HG03135 (cell line): ENCODE results near the gene C6orf120.

Experiments
- ATAC-seq: cut with Tn5 transposase; IDR thresholded peaks from one replicate; pipeline ENCODE4 v1.9.1; 2021; ENCODE audit warnings: mild to moderate bottlenecking, moderate library complexity; ENCODE audit not compliant: unreplicated experiment

C6orf120 gene

GRCh38 chr6:169723991-169724493 lies 22.1 kb downstream of the C6orf120 start:
- ATAC-seq, result peak; percentile 42

- ATAC-seq, result peak; percentile 36
Measured at GRCh38 chr6:169724494-169725124, 22.7 kb downstream of the C6orf120 start, which contains the start of gene PHF10. PHF10 (minus strand) TSS chr6:169724500; CDS start chr6:169723931, 569 bp downstream.

GRCh38 chr6:169725125-169726048 lies 23.5 kb downstream of the C6orf120 start:
- ATAC-seq, result no peak

- no peak for ATAC-seq
Measured at GRCh38 chr6:169726049-169726400, 24.1 kb downstream of the C6orf120 start.

- no peak for ATAC-seq
Measured at GRCh38 chr6:169726963-169727362, 25.0 kb downstream of the C6orf120 start.

- no peak for ATAC-seq
Measured at GRCh38 chr6:169729961-169730360, 28.0 kb downstream of the C6orf120 start.

- no peak for ATAC-seq
Measured at GRCh38 chr6:169738204-169738975, 36.5 kb downstream of the C6orf120 start.

GRCh38 chr6:169738976-169739529 lies 37.1 kb downstream of the C6orf120 start:
- ATAC-seq, result no peak

- no peak for ATAC-seq
Measured at GRCh38 chr6:169741344-169741743, 39.4 kb downstream of the C6orf120 start.

- ATAC-seq, result no peak
Measured at GRCh38 chr6:169745405-169745804, 43.5 kb downstream of the C6orf120 start.

GRCh38 chr6:169746556-169746955 lies 44.6 kb downstream of the C6orf120 start:
- no peak for ATAC-seq

GRCh38 chr6:169751242-169752073 lies 49.5 kb downstream of the C6orf120 start, which contains the start of the genes DYNLT2 and ERMARD:
DYNLT2 (minus strand) TSS chr6:169751572; CDS start chr6:169751458, 114 bp downstream.
ERMARD (plus strand) TSS chr6:169751622; CDS start chr6:169751658, 36 bp downstream.
- ATAC-seq, result peak; percentile 95

- ATAC-seq, result no peak
Measured at GRCh38 chr6:169752074-169752623, 50.2 kb downstream of the C6orf120 start.
